Neural cell (in vitro differentiated cells): ENCODE results near the gene GPSM1. TPM values are rescaled to one million over a fixed set of nuclear protein-coding genes. Genes with fewer than 3 reads are reported as not detected.

Experiments used
- H2AFZ ChIP-seq: fragments of 200-600, 300-800 bp; sonication (generic), shearing (Covaris generic); 2 replicates; pipeline ENCODE4 v1.6.0; 2014; ENCODE audit warnings: low read depth, mild to moderate bottlenecking, antibody characterized with exemption, low read length, moderate library complexity
- H3F3A ChIP-seq: fragments of 200-600 bp; shearing (Covaris generic); 2 replicates; pipeline ENCODE4 v1.6.1; 2016; ENCODE audit warnings: mild to moderate bottlenecking, moderate library complexity, mixed read lengths, antibody characterized with exemption, low read length; ENCODE audit not compliant: insufficient read depth, poor library complexity, severe bottlenecking
- H3K27ac ChIP-seq: fragments of 200-600, 300-800 bp; sonication (generic), shearing (Covaris generic); 2 replicates; pipeline ENCODE4 v1.5.1; 2014; ENCODE audit warnings: mild to moderate bottlenecking, low read length, moderate library complexity
- H3K27me3 ChIP-seq: fragments of 300-800, 200-600 bp; sonication (generic), shearing (Covaris generic); 2 replicates; pipeline ENCODE4 v1.6.0; 2014; ENCODE audit warnings: mild to moderate bottlenecking, low read depth, low read length, moderate library complexity; ENCODE audit not compliant: insufficient read depth
- H3K36me3 ChIP-seq: fragments of 300-800, 200-600 bp; sonication (generic), shearing (Covaris generic); 2 replicates; pipeline ENCODE4 v1.5.1; 2014; ENCODE audit warnings: mild to moderate bottlenecking, antibody characterized with exemption, low read length, moderate library complexity; ENCODE audit not compliant: insufficient read depth
- H3K4me2 ChIP-seq: fragments of 300-800, 200-600 bp; sonication (generic), shearing (Covaris generic); 2 replicates; pipeline ENCODE4 v1.6.0; 2014; ENCODE audit warnings: mild to moderate bottlenecking, low read length
- H3K4me3 ChIP-seq: fragments of 300-800, 200-600 bp; sonication (generic), shearing (Covaris generic); 2 replicates; pipeline ENCODE4 v1.5.1; 2014; ENCODE audit warnings: mild to moderate bottlenecking, low read length, moderate library complexity
- H3K79me2 ChIP-seq: fragments of 200-600 bp; shearing (Covaris generic); replicated peaks from 2 replicates; pipeline ENCODE4 v1.6.0; 2014; ENCODE audit warnings: mild to moderate bottlenecking, low read length, moderate library complexity; ENCODE audit not compliant: insufficient read depth
- H3K9ac ChIP-seq: fragments of 300-800, 200-600 bp; sonication (generic), shearing (Covaris generic); 2 replicates; pipeline ENCODE4 v1.6.1; 2016; ENCODE audit warnings: mild to moderate bottlenecking, low read length, mixed read lengths
- H3K9me2 ChIP-seq: fragments of 200-600 bp; shearing (Covaris generic); 2 replicates; pipeline ENCODE4 v1.6.1; 2016; ENCODE audit warnings: mild to moderate bottlenecking, low read length, mixed read lengths; ENCODE audit not compliant: insufficient read depth
- H3K9me3 ChIP-seq: fragments of 200-600, 300-800 bp; sonication (generic), shearing (Covaris generic); 2 replicates; pipeline ENCODE4 v1.6.1; 2016; ENCODE audit warnings: mild to moderate bottlenecking, mixed run types, low read length, moderate library complexity, mixed read lengths
- H4K20me1 ChIP-seq: fragments of 200-600 bp; shearing (Covaris generic); 2 replicates; pipeline ENCODE4 v1.6.1; 2016; ENCODE audit warnings: mild to moderate bottlenecking, mixed run types; ENCODE audit not compliant: insufficient read depth
- CTCF ChIP-seq: fragments of 450-650 bp; IDR thresholded peaks from 2 replicates; pipeline ENCODE4 v1.5.1; 2014; ENCODE audit warnings: antibody characterized with exemption, mild to moderate bottlenecking, moderate library complexity; ENCODE audit not compliant: poor library complexity, severe bottlenecking
- EP300 ChIP-seq: fragments of 450-650 bp; conservative IDR thresholded peaks from 2 replicates; pipeline ENCODE4 v1.6.1; 2014; ENCODE audit warnings: antibody characterized with exemption, mild to moderate bottlenecking, moderate library complexity; ENCODE audit not compliant: poor library complexity, severe bottlenecking
- EZH2 ChIP-seq: fragments of 200-600, 300-800 bp; shearing (Covaris generic), sonication (generic); IDR thresholded peaks from 2 replicates; pipeline ENCODE4 v1.6.1; 2014; ENCODE audit warnings: antibody characterized with exemption, low read length, borderline replicate concordance, mild to moderate bottlenecking; ENCODE audit not compliant: insufficient read depth, poor library complexity, severe bottlenecking
- MXI1 ChIP-seq: fragments of 450-650 bp; conservative IDR thresholded peaks from 2 replicates; pipeline ENCODE4 v1.6.1; 2014; ENCODE audit warnings: antibody characterized with exemption, mild to moderate bottlenecking; ENCODE audit not compliant: poor library complexity, severe bottlenecking
- POLR2AphosphoS5 ChIP-seq: IDR thresholded peaks from 2 replicates; pipeline ENCODE4 v1.6.1; 2012
- RAD21 ChIP-seq: fragments of 450-650 bp; conservative IDR thresholded peaks from 2 replicates; pipeline ENCODE4 v1.6.1; 2014; ENCODE audit warnings: antibody characterized with exemption, mild to moderate bottlenecking, moderate library complexity
- REST ChIP-seq: IDR thresholded peaks from 2 replicates; pipeline ENCODE4 v1.6.1; 2012; ENCODE audit warnings: borderline replicate concordance
- SMC3 ChIP-seq: fragments of 450-650 bp; conservative IDR thresholded peaks from 2 replicates; pipeline ENCODE4 v1.6.1; 2014; ENCODE audit warnings: antibody characterized with exemption, mild to moderate bottlenecking, moderate library complexity; ENCODE audit not compliant: poor library complexity
- TAF1 ChIP-seq: IDR thresholded peaks from 2 replicates; pipeline ENCODE4 v1.6.1; 2012; ENCODE audit warnings: low read depth
- polyA plus RNA-seq: library from polyadenylated mRNA; depleted of rRNA; stranded (reverse); fragments of >200 nt; gene quantifications from 2 replicates; pipeline ENCODE4 v1.2.3, GENCODE V29; 2014

The GPSM1 gene
- polyA plus RNA-seq, 1 donor from 2014 or later = 117 TPM

GRCh38 chr9:136343121-136343883 lies 16.0 kb downstream of the GPSM1 start:
- Histone ChIP-seq H3K4me2 (no peak overlapping the region), H3K27ac (no peak overlapping the region), H3F3A (no peaks in the 10 kb centered on the region), H3K4me3 (no peak overlapping the region), H3K9ac (no peak overlapping the region), H3K79me2 (no peaks in the 10 kb centered on the region), H3K9me2 (no peaks in the 10 kb centered on the region), H2AFZ (no peak overlapping the region), H3K9me3 (no peaks in the 10 kb centered on the region), H3K36me3 (no peaks in the 10 kb centered on the region), H3K27me3 (no peaks in the 10 kb centered on the region), H4K20me1 (no peaks in the 10 kb centered on the region)
- no peak for TF ChIP-seq TAF1
- no peak for TF ChIP-seq CTCF
- TF ChIP-seq EP300 = no peak
- TF ChIP-seq RAD21 = no peak
- TF ChIP-seq SMC3 = no peak
- TF ChIP-seq EZH2 = no peak
- no peak for TF ChIP-seq POLR2AphosphoS5
- TF ChIP-seq MXI1 = no peak
- TF ChIP-seq REST = no peak

- Histone ChIP-seq H3F3A (no peaks in the 10 kb centered on the region), H3K27ac (no peak overlapping the region), H3K79me2 (no peaks in the 10 kb centered on the region), H3K9me3 (no peaks in the 10 kb centered on the region), H3K4me2 (no peak overlapping the region), H3K9ac (no peak overlapping the region), H3K9me2 (no peaks in the 10 kb centered on the region), H4K20me1 (no peaks in the 10 kb centered on the region), H3K36me3 (no peaks in the 10 kb centered on the region), H2AFZ (no peak overlapping the region), H3K27me3 (no peaks in the 10 kb centered on the region), H3K4me3 (no peak overlapping the region)
- no peak for TF ChIP-seq RAD21
- TF ChIP-seq SMC3 = no peak
- no peak for TF ChIP-seq MXI1
Observed at GRCh38 chr9:136343884-136344269, 16.5 kb downstream of the GPSM1 start.
